Natural killer cell (primary cell): ENCODE results near the gene TP53RK. TPM values are rescaled to one million over a fixed set of nuclear protein-coding genes. Genes with fewer than 3 reads are reported as not detected.

Source experiments
- ATAC-seq, 3 donors: fragments of 150-1000 bp in 2 of 3; fragments of 200-7000 bp in 1 of 3; cut with Tn5 transposase; 1 replicate in 1 of 3; 2 replicates in 2 of 3; pipeline ENCODE4 v1.10.0; 2021; ENCODE audit warnings: mild to moderate bottlenecking in 2 of 3, moderate library complexity in 2 of 3
- DNase-seq, 2 donors: peaks; one replicate each; pipeline versions ENCODE4 v3.0.0 to v3.0.0-alpha.2; 2013 to 2021; ENCODE audit warnings: mixed read lengths in 1 of 2
- H3K27ac ChIP-seq: one replicate; pipeline ENCODE4 v1.5.1; 2013; ENCODE audit warnings: mild to moderate bottlenecking, low read length
- H3K27me3 ChIP-seq: one replicate; pipeline ENCODE4 v1.6.1; 2013; ENCODE audit warnings: low read length; ENCODE audit not compliant: control insufficient read depth, insufficient read depth
- H3K36me3 ChIP-seq: one replicate; pipeline ENCODE4 v1.6.1; 2013; ENCODE audit warnings: low read length; ENCODE audit not compliant: control insufficient read depth, insufficient read depth
- H3K4me1 ChIP-seq: one replicate; pipeline ENCODE4 v1.6.1; 2013; ENCODE audit warnings: low read length; ENCODE audit not compliant: control insufficient read depth, insufficient read depth
- H3K4me3 ChIP-seq: one replicate; pipeline ENCODE4 v1.5.1; 2013; ENCODE audit warnings: low read length
- H3K9me3 ChIP-seq: one replicate; pipeline ENCODE4 v1.6.1; 2013; ENCODE audit warnings: low read length; ENCODE audit not compliant: control insufficient read depth, insufficient read depth
- H3K27ac Mint-ChIP-seq, 2 donors: one replicate each; pipeline ENCODE4 v1.8.0; 2022; ENCODE audit warnings: mild to moderate bottlenecking in 2 of 2, mixed read lengths in 2 of 2, moderate library complexity in 1 of 2
- H3K27me3 Mint-ChIP-seq, 2 donors: one replicate each; pipeline ENCODE4 v1.8.0; 2022; ENCODE audit warnings: low read depth in 2 of 2, mixed read lengths in 2 of 2
- H3K36me3 Mint-ChIP-seq: one replicate; pipeline ENCODE4 v1.8.0; 2022; ENCODE audit warnings: mixed read lengths
- H3K4me1 Mint-ChIP-seq, 2 donors: one replicate each; pipeline ENCODE4 v1.8.0; 2022; ENCODE audit warnings: mixed read lengths in 2 of 2
- H3K4me3 Mint-ChIP-seq: one replicate; pipeline ENCODE4 v1.8.0; 2022; ENCODE audit warnings: mild to moderate bottlenecking, moderate library complexity, mixed read lengths
- H3K9me3 Mint-ChIP-seq, 2 donors: one replicate each; pipeline ENCODE4 v1.8.0; 2022; ENCODE audit warnings: mixed read lengths in 2 of 2
- WGBS: methylation state at CpG from one replicate; pipeline ENCODE4 v1.1.7; 2013; ENCODE audit warnings: missing lambda C conversion rate; ENCODE audit not compliant: insufficient coverage; 5-methylcytosine and 5-hydroxymethylcytosine counted together
- intact Hi-C: fragments of 100-400 bp; cut with micrococcal nuclease; formaldehyde crosslinking; loops from one replicate; pipeline ENCODE4 v1.14.2; 2022
- total RNA-seq, 4 donors: library from RNA; stranded (reverse); fragments of 120-200 nt in 1 of 4; gene quantifications; one replicate each; pipeline versions ENCODE4 v1.2.3 to v1.2.4, GENCODE V29; 2013 to 2022
- TF ChIP-seq, protein P1 (sequence below): fragments of 200-600 bp; IDR thresholded peaks from one replicate; pipeline ENCODE4 v1.8.0; 2022; ENCODE audit warnings: antibody characterized with exemption

TP53RK gene
- total RNA-seq, 3 donors from 2014 or later (not counting 1 experiment from before 2014, with no cell fraction given) = 5.0 to 10.4 (median 7.8) TPM

DNA sequence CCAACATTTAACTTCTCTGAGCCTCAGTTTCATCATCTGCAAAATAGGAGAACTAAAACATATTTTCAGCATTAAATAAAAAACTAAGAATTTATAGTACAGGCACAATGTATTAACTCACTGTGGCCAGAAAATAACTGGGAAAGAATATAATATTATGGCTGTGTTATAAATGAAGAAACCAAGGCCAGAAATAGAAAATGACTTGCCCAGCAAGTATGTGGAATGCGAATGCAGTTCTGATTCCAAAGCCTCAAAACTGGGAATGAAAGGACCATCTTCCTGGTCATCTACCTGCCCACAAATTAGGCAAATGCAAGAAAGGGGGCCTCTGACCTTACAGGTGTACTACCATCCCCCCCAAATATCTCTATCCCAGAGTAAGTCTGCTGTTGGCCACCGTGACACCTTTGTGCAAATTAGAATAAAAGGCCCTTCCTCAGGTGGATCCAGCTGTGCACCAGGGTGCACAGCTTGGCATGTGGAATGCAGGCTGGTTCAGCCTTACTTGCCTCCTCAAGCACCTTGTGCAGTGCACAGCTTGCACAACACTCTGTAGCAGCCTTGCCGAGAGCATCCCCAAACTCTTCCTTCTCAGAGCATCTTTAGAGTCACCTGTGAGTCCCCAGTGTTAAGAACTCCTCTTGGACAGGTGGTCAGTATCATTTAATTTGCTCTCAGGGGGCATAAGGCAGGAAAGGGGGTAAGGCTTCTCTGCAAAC lies 42.4 kb downstream of the TP53RK start:
- peaks cover 8% of the 10 kb centered on the region for H3K36me3 Mint-ChIP-seq
- intact Hi-C loops = no loop called here
- no peak for ATAC-seq
- WGBS = 91% methylated on average over 3 of the region's 3 CpGs
- no peak overlapping the region for H3K27ac ChIP-seq
- H3K4me3 Mint-ChIP-seq = no peak overlapping the region
- no peaks in the 10 kb centered on the region for H3K9me3 Mint-ChIP-seq
- no peak for DNase-seq
- peaks cover 25 to 29% of the 10 kb centered on the region in 2 donors for H3K27me3 Mint-ChIP-seq
- no peaks in the 10 kb centered on the region for H3K9me3 ChIP-seq
- H3K27me3 ChIP-seq = peaks cover 6% of the 10 kb centered on the region
- H3K4me1 Mint-ChIP-seq = peaks cover 0 to 5% of the 10 kb centered on the region in 2 donors
- TF ChIP-seq, protein P1, sequence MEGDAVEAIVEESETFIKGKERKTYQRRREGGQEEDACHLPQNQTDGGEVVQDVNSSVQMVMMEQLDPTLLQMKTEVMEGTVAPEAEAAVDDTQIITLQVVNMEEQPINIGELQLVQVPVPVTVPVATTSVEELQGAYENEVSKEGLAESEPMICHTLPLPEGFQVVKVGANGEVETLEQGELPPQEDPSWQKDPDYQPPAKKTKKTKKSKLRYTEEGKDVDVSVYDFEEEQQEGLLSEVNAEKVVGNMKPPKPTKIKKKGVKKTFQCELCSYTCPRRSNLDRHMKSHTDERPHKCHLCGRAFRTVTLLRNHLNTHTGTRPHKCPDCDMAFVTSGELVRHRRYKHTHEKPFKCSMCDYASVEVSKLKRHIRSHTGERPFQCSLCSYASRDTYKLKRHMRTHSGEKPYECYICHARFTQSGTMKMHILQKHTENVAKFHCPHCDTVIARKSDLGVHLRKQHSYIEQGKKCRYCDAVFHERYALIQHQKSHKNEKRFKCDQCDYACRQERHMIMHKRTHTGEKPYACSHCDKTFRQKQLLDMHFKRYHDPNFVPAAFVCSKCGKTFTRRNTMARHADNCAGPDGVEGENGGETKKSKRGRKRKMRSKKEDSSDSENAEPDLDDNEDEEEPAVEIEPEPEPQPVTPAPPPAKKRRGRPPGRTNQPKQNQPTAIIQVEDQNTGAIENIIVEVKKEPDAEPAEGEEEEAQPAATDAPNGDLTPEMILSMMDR = no peak
- no peaks in the 10 kb centered on the region for H3K4me1 ChIP-seq
- no peak overlapping the region for H3K4me3 ChIP-seq
- no peak overlapping the region for H3K27ac Mint-ChIP-seq
- H3K36me3 ChIP-seq = no peaks in the 10 kb centered on the region

DNA sequence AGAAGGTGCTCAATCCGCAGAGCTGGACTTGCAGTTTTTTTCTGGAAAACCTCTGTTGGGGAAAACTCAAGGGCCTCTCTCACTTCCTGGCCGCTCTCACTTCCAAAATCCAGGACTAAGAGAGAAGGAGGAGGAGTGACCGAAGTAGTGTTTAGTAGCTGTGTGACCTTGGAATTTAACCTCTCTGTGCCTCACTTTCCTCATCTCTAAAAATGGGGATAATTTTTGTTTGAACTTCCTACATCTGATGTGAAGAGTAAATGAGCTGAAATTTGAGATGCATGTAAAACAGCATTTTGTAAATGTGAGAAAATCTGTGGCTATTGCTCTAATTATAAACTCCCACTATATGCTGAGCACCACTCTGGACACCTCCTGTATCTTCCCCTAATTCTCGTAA lies 43.1 kb downstream of the TP53RK start:
- 92% methylated on average over 3 of the region's 4 CpGs for WGBS
- no peak overlapping the region for H3K4me3 ChIP-seq
- no peak for ATAC-seq
- H3K36me3 ChIP-seq = no peaks in the 10 kb centered on the region
- Mint-ChIP-seq H3K9me3 (no peaks in the 10 kb centered on the region), H3K4me3 (no peak overlapping the region), H3K4me1 (peaks cover 0 to 5% of the 10 kb centered on the region in 2 donors), H3K27me3 (peaks cover 25 to 28% of the 10 kb centered on the region in 2 donors), H3K36me3 (peaks cover 8% of the 10 kb centered on the region), H3K27ac (no peak overlapping the region)
- TF ChIP-seq, protein P1 = no peak
- intact Hi-C loops = no loop called here
- H3K27ac ChIP-seq = no peak overlapping the region
- H3K4me1 ChIP-seq = no peaks in the 10 kb centered on the region
- DNase-seq = no peak
- peaks cover 3% of the 10 kb centered on the region for H3K27me3 ChIP-seq
- H3K9me3 ChIP-seq = no peaks in the 10 kb centered on the region

DNA sequence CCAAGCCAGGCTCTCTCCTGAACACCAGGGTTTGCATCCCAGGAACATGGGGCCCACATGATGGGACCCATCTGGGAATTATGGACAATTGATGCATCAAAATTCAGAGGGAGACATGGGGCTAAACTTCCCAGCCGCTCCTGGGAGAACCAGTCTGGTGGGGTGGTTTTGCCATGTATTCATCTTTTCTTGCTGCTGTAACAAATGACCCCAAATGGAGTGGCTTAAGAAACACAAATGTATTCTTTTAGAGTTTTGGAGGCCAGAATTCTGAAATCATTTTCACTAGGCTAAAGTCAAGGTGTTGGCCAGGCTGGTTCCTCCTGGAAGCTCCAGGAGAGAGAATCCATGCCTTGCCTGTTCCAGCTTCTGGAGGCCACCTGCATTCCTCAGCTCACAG lies 44.5 kb downstream of the TP53RK start:
- DNase-seq = no peak

More for the DNA sequence above, 44.5 kb downstream of the TP53RK start:
- Histone ChIP-seq H3K4me3 (no peak overlapping the region), H3K27me3 (no peaks in the 10 kb centered on the region), H3K9me3 (no peaks in the 10 kb centered on the region), H3K4me1 (no peaks in the 10 kb centered on the region), H3K36me3 (no peaks in the 10 kb centered on the region), H3K27ac (no peak overlapping the region)
- Mint-ChIP-seq H3K4me1 (no peaks in the 10 kb centered on the region), H3K9me3 (no peaks in the 10 kb centered on the region), H3K27me3 (peaks cover 12 to 15% of the 10 kb centered on the region in 2 donors), H3K4me3 (no peak overlapping the region), H3K27ac (no peak overlapping the region), H3K36me3 (no peaks in the 10 kb centered on the region)
- TF ChIP-seq, protein P1 = no peak
- no peak for ATAC-seq
- intact Hi-C loops = no loop called here
- 64% methylated on average over 1 of the region's 1 CpG for WGBS
